GM12878 (cell line): ENCODE measurements around the gene DENND2C.

ENCODE experiments used
- ATF2 ChIP-seq: IDR thresholded peaks from 2 replicates; pipeline ENCODE4 v1.6.1; 2012; ENCODE audit warnings: low read length, inconsistent platforms
- BACH1 ChIP-seq: fragments of 450-650 bp; IDR thresholded peaks from 2 replicates; pipeline ENCODE4 v1.6.1; 2017; ENCODE audit warnings: mild to moderate bottlenecking, borderline replicate concordance
- CHD2 ChIP-seq: IDR thresholded peaks from 2 replicates; pipeline ENCODE4 v1.6.1; 2011; ENCODE audit warnings: low read depth, low read length, improper control_type of control experiment, borderline replicate concordance
- CTCF ChIP-seq, 3 experiments: IDR thresholded peaks in 2 of 3; conservative IDR thresholded peaks in 1 of 3; 2 replicates each; pipeline ENCODE4 v1.5.1; 2011; ENCODE audit warnings: low read depth in 3 of 3, low read length in 3 of 3, mild to moderate bottlenecking in 3 of 3, control low read depth in 2 of 3, moderate library complexity in 2 of 3, inconsistent platforms in 1 of 3, mixed read lengths in 1 of 3; ENCODE audit not compliant: control insufficient read depth in 2 of 3, insufficient read depth in 1 of 3; ENCODE audit errors: extremely low read depth in 1 of 3
- MAX ChIP-seq: IDR thresholded peaks from 2 replicates; pipeline ENCODE4 v1.6.1; 2012; ENCODE audit warnings: low read depth, low read length, improper control_type of control experiment

- no peak for TF ChIP-seq CTCF (IDR thresholded peaks at IDR 0.05 in 2 of 3, conservative IDR thresholded peaks at IDR 0.05 in 1 of 3; ENCODE audit: control insufficient read depth in 2 of 3, extremely low read depth in 1 of 3, insufficient read depth in 1 of 3, low read depth in 3 of 3, low read length in 3 of 3)
- TF ChIP-seq CHD2: no peak
- no peak for TF ChIP-seq ATF2
- no peak for TF ChIP-seq BACH1
- no peak for TF ChIP-seq MAX
Measured at GRCh38 chr1:114561333-114561732, 108.5 kb downstream of the DENND2C start.
